ENCODE results near the gene PHF24.
"Not testable (repeated sequence)": the region's sequence is repeated elsewhere in the genome, so short reads cannot be mapped to it uniquely, and the experiment has no call there.

Gene PHF24

DNA sequence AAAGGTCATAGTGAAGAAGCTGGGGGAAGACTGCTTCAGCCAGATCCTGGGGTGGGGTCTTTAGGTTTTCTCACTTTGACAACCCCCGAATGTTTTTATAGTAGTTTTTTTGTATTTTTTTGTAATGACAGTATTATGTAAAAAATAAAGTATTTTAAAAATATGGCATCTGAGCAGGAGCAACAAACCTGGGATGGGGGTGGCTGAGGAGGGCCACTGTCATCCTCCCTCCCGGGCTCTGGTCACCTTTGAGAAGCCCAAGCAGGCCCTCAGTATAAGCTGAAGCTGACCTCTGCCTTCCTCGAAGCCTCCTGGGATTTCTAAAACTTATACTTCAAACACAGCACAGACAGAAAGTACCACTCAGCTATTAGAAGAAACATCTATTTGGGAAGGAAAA lies 40.2 kb downstream of the PHF24 start:
- no peak for DNase-seq

DNA sequence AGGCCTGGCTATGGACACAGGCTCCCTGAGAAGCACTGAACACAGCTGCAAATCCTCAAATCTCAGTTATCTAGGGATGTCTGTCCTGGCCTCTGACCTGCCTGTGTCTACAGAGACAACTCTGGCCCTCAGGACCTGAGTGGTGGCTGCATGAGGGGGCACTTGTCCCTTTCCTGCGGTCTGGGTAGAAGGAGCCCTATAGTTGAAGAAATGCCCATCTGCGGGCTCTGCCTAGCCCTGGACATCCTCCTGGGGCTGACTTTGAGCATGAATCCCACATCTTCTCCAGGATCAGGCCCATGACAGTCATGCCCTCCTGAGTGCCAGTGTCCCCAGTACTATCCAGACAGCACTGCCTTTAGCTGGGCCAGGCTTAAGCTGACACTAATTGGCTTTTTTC lies 41.5 kb downstream of the PHF24 start:
- no peak for DNase-seq

DNA sequence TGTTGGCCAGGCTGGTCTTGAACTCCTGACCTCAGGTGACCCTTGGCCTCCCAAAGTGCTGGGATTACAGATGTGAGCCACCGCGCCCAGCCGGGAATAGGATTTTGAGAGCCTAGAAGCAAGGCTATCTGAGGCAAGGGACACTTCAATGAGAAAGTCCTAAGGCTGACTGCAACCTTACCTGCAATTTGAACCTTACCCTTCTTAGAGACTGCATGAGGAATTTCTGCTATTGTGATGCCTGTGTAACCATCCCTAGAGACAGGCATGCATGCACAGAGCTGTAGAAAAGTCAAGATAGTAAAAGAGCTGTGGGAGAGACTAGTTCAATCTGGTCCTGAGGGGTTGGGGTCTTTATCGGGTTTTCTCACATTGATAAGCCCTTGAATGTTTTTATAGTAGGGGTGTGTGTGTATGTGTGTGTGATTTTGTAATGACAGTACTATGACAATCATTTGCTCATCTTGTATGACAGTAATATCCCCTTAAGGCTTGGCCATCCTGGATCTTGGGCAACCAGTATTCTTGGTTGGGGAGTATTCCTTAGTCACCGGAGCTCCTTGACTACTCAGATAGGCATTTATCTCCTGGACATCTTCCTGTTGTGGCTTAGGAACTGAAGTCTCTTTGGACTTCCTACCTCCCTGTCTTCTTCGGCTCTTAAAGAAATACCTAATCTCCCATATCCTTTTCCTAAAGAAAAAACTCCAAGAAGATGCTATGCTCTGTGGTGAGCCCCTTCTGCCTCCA lies 42.6 kb downstream of the PHF24 start:
- no peak for DNase-seq

GRCh38 chr9:35001285-35001677 lies 43.2 kb downstream of the PHF24 start:
- DNase-seq, result no peak

- DNase-seq, result no peak
Observed at GRCh38 chr9:35001803-35002502, 43.9 kb downstream of the PHF24 start.

DNA sequence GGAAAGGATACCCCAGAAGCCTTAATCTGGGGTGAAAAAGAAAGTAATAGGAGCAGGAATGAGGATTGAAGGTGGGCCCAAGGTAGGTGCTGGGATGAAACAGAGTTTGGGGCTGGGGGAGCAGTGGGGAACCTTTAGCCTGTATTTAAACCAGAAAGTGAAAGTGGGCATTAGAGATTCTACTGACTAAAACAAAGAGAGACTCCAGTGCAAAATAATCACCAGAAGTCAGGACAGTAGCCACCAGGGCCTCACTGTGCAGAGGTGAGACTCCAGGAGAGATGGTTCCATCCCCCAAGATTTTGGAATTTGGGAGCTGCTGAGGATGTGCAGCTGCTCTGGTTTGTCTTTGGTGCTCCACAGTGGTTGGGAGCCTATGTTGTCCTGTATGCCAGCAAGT lies 44.5 kb downstream of the PHF24 start:
- no peak for DNase-seq

DNA sequence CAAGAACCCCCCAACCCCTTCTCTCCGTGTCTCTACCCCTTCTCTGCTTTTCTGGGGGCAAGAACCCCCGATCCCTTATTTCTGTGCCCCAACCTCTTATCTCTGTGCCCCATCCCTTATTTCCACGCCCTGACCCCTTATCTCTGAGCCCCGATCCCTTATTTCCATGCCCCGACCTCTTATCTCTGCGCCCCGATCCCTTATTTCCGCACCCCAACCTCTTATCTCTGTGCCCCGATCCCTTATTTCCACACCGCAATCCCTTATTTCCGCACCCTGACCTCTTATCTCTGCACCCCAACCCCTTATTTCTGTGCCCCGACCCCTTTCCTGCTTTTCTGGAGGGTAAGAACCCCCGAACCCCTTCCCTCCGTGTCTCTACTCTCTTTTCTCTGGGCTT lies 46.2 kb downstream of the PHF24 start:
- not testable (repeated sequence) for DNase-seq

- no peak for DNase-seq
Observed at GRCh38 chr9:35010351-35010958, 52.4 kb downstream of the PHF24 start.

DNA sequence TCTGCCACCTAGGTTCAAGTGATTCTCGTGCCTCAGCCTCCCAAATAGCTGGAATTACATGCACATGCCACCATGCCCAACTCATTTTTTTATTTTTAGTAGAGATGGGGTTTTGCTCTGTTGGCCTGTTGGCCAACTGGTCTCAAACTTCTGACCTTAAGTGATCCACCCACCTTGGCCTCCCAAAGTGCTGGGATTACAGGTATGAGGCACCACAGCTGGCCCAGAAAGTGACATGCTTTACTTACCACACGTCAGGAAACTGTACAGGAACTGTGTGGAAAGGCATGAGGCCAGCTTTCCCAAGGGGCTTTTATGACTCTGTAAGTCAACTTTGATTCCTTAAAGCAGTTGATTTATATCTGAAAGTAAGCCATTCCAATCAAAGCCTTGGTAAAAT lies 56.4 kb downstream of the PHF24 start:
- DNase-seq, result no peak

DNA sequence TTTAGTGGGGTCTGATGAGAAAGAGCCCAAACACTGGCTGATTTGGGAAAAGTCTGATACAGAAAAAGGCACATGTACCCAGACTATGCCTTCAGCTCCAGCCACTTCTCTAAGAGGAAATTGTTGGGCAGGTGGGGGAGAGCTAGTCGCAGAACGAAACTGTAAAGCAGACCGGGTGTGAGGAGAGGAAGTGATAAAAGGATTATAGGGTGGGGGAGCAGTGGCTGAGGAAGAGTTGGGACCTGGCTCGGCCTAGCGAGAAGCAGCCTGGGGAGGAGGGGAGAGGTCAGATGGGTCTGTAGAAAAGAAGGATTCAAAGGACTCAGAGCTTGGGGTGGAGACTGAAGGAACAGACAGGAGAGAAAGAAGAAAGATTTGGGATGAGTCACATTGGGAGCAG lies 65.4 kb downstream of the PHF24 start:
- DNase-seq, result not testable (repeated sequence)

DNA sequence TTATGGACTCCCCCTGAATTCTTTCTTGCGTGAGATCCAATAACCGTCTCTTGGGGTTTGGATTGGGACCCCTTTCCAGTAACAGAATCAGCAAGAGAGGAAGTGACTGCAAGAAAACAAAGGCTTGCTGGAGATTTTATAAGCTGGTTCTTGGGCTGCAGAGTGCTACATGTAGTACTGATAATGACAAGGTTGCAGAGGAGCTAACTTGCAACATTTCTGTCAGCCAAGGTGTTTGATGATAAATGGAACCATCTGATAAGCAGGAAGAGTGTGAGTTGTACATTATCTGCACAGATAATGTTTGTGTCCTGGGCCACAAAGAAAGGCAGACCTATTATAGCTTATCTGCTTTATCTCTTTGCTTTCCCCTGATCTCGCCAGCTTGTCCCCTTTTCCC lies 68.6 kb downstream of the PHF24 start:
- no peak for DNase-seq

- DNase-seq, result no peak
Observed at GRCh38 chr9:35027374-35027773, 69.3 kb downstream of the PHF24 start.

GRCh38 chr9:35027860-35028259 lies 69.8 kb downstream of the PHF24 start:
- no peak for DNase-seq

DNA sequence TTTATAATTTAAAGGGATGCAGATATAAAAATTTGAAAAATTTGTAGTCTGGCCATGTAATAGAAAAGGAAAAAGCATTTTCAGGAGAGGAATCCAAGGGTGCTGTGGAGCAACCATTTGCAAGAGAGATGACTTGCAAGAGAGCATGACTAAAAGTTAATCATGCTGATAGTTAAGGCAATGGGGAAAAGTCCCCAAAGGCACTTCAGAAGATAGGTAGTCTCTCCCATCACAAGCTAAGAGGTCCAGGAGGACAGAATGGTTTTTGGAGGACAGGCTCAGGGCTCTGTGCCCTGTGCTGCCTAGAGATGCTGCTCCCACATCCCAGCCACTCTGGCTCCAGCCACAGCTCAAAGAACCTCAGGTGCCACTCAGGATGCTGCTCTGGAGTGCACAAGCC lies 70.3 kb downstream of the PHF24 start:
- no peak for DNase-seq

- DNase-seq, result no peak
Observed at GRCh38 chr9:35029241-35029640, 71.2 kb downstream of the PHF24 start.

DNA sequence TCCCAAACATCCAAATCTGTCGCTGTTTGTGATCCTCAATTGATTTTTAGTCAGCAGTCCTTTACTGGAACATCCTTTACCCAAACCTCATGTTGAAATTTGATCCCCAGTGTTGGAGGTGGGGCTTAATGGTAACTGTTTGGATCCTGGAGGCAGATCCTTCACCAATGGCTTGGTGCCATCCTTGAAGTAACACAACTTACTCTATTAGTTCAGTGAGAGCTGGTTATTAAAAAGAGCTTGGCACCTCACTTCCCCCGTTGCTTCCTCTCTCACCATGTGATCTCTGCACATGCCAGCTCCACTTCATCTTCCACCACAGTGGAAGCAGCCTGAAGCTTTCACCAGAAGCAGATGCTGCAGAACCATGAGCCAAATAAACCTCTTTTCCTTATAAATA lies 71.8 kb downstream of the PHF24 start:
- no peak for DNase-seq

Data from eye (tissue), 1 donor.